HCT116 (cell line): ENCODE measurements around the gene MACIR. TPM values are rescaled to one million over a fixed set of nuclear protein-coding genes. Genes with fewer than 3 reads are reported as not detected.

Source experiments
- ATAC-seq: fragments of 200-7000 bp; cut with Tn5 transposase; 2 replicates; pipeline ENCODE4 v1.9.1; 2020; ENCODE audit warnings: mild to moderate bottlenecking, moderate library complexity
- BruUV-seq: library from RNA; stranded (reverse); fragments of 400-500 nt; replicated peaks from 2 replicates; lab custom pipeline; 2021; lab: Mats Ljungman, UMichigan
- CTCF ChIA-PET: fragments of 300-600 bp; sonication (Branson Sonifier 250); formaldehyde crosslinking; loops from one replicate; lab custom pipeline; 2021; ENCODE audit warnings: antibody characterized with exemption; lab: Charles Lee
- POLR2A ChIA-PET: fragments of 300-600, 350-600 bp; sonication (Branson Sonifier 250); formaldehyde crosslinking; loops from one replicate; lab custom pipeline; 2021; ENCODE audit warnings: antibody characterized with exemption; lab: Charles Lee
- RAD21 ChIA-PET, 2 experiments: fragments of 300-600 bp; sonication (Branson Sonifier 250); formaldehyde crosslinking; loops; one replicate each; lab custom pipeline; 2023; ENCODE audit warnings: low total read pairs in 2 of 2; ENCODE audit not compliant: uncharacterized antibody in 2 of 2, unreplicated experiment in 2 of 2, low non-redundant PET in 1 of 2; lab: Charles Lee
- DNase-seq: peaks from one replicate; pipeline ENCODE4 v3.0.0-alpha.2; 2010; ENCODE audit warnings: low read depth, low spot score
- H2AFZ ChIP-seq: fragments of 200-600 bp; shearing (Covaris generic), sonication (generic); 2 replicates; pipeline ENCODE4 v1.6.1; 2017; ENCODE audit warnings: low read depth, mixed run types, mixed read lengths, antibody characterized with exemption, low read length; ENCODE audit not compliant: poor library complexity, severe bottlenecking
- H3K27ac ChIP-seq: 2 replicates; pipeline ENCODE4 v1.5.1; 2012; ENCODE audit warnings: low read depth, low read length
- H3K27me3 ChIP-seq: fragments of 200-600 bp; sonication (generic); 2 replicates; pipeline ENCODE4 v1.6.1; 2016; ENCODE audit warnings: mixed run types, low read length, mixed read lengths; ENCODE audit not compliant: insufficient read depth
- H3K36me3 ChIP-seq, 2 experiments: fragments of 200-500 bp in 1 of 2; fragments of 200-600 bp in 1 of 2; sonication (Bioruptor generic) in 1 of 2; sonication (generic) in 1 of 2; 2 replicates each; pipeline versions ENCODE4 v1.5.1 to v1.6.1; 2014 to 2016; ENCODE audit warnings: low read length in 2 of 2, inconsistent platforms in 1 of 2, mixed read lengths in 1 of 2, mixed run types in 1 of 2; ENCODE audit not compliant: insufficient read depth in 2 of 2, control insufficient read depth in 1 of 2
- H3K4me1 ChIP-seq, 2 experiments: fragments of 200-600 bp in 1 of 2; sonication (generic) in 1 of 2; 2 replicates each; pipeline versions ENCODE4 v1.5.1 to v1.6.1; 2012 to 2017; ENCODE audit warnings: low read length in 2 of 2, inconsistent platforms in 1 of 2, mild to moderate bottlenecking in 1 of 2, mixed read lengths in 1 of 2, mixed run types in 1 of 2, moderate library complexity in 1 of 2; ENCODE audit not compliant: insufficient read depth in 2 of 2, control insufficient read depth in 1 of 2
- H3K4me2 ChIP-seq: fragments of 200-600 bp; sonication (generic); 2 replicates; pipeline ENCODE4 v1.6.1; 2017; ENCODE audit warnings: mixed run types, low read length, mixed read lengths
- H3K4me3 ChIP-seq, 2 experiments: fragments of 200-600 bp in 1 of 2; sonication (generic) in 1 of 2; replicated peaks in 1 of 2; 2 replicates each; pipeline ENCODE4 v1.5.1; 2011 to 2016; ENCODE audit warnings: low read length in 2 of 2, control low read depth in 1 of 2, low read depth in 1 of 2, mild to moderate bottlenecking in 1 of 2, mixed read lengths in 1 of 2, mixed run types in 1 of 2
- H3K79me2 ChIP-seq: fragments of 200-600 bp; sonication (generic); 2 replicates; pipeline ENCODE4 v1.6.1; 2017; ENCODE audit warnings: mild to moderate bottlenecking, mixed run types, low read length, moderate library complexity, mixed read lengths; ENCODE audit not compliant: insufficient read depth
- H3K9ac ChIP-seq: fragments of 200-600 bp; sonication (generic); 2 replicates; pipeline ENCODE4 v1.6.1; 2016; ENCODE audit warnings: low read length, mixed read lengths
- H3K9me2 ChIP-seq: fragments of 200-600 bp; sonication (generic), shearing (Covaris generic); 2 replicates; pipeline ENCODE4 v1.6.1; 2017; ENCODE audit warnings: mixed run types, mild to moderate bottlenecking, moderate library complexity; ENCODE audit not compliant: insufficient read depth
- H3K9me3 ChIP-seq, 2 experiments: fragments of 200-500 bp in 1 of 2; fragments of 200-600 bp in 1 of 2; sonication (Bioruptor generic) in 1 of 2; sonication (generic) in 1 of 2; 2 replicates each; pipeline ENCODE4 v1.6.1; 2014 to 2017; ENCODE audit warnings: low read length in 2 of 2, mixed read lengths in 2 of 2, inconsistent platforms in 1 of 2, low read depth in 1 of 2, mild to moderate bottlenecking in 1 of 2, mixed run types in 1 of 2, moderate library complexity in 1 of 2; ENCODE audit not compliant: control insufficient read depth in 1 of 2, insufficient read depth in 1 of 2
- H4K20me1 ChIP-seq: fragments of 200-600 bp; sonication (generic), shearing (Covaris generic); 2 replicates; pipeline ENCODE4 v1.6.1; 2017; ENCODE audit warnings: mixed run types, mild to moderate bottlenecking, moderate library complexity; ENCODE audit not compliant: insufficient read depth
- CEBPB ChIP-seq: IDR thresholded peaks from 2 replicates; pipeline ENCODE4 v1.6.1; 2012; ENCODE audit warnings: low read depth
- ELF1 ChIP-seq: IDR thresholded peaks from 2 replicates; pipeline ENCODE4 v1.6.1; 2012; ENCODE audit warnings: low read depth, borderline replicate concordance
- EZH2 ChIP-seq: fragments of 200-600 bp; sonication (generic); IDR thresholded peaks from 2 replicates; pipeline ENCODE4 v1.6.1; 2017; ENCODE audit warnings: antibody characterized with exemption, mixed run types
- EZH2phosphoT487 ChIP-seq: fragments of 200-600 bp; IDR thresholded peaks from 2 replicates; pipeline ENCODE4 v1.6.1; 2018; ENCODE audit warnings: antibody characterized with exemption, borderline replicate concordance
- FOSL1 ChIP-seq: IDR thresholded peaks from 2 replicates; pipeline ENCODE4 v1.6.1; 2012; ENCODE audit warnings: low read depth
- JUND ChIP-seq: IDR thresholded peaks from 2 replicates; pipeline ENCODE4 v1.6.1; 2012
- RAD21 ChIP-seq: IDR thresholded peaks from 2 replicates; pipeline ENCODE4 v1.6.1; 2012; ENCODE audit warnings: low read depth, mild to moderate bottlenecking
- REST ChIP-seq: IDR thresholded peaks from 2 replicates; pipeline ENCODE4 v1.6.1; 2012; ENCODE audit warnings: low read depth
- SP1 ChIP-seq: IDR thresholded peaks from 2 replicates; pipeline ENCODE4 v1.6.1; 2012; ENCODE audit warnings: low read depth
- SRF ChIP-seq: IDR thresholded peaks from 2 replicates; pipeline ENCODE4 v1.6.1; 2012; ENCODE audit warnings: low read depth
- TCF7L2 ChIP-seq: IDR thresholded peaks from 2 replicates; pipeline ENCODE4 v1.7.0; 2011; ENCODE audit warnings: borderline replicate concordance, inconsistent platforms; ENCODE audit not compliant: insufficient read depth, insufficient read length; ENCODE audit errors: extremely low read depth
- YY1 ChIP-seq: IDR thresholded peaks from 2 replicates; pipeline ENCODE4 v1.6.1; 2011; ENCODE audit warnings: low read length, low read depth, moderate library complexity, mild to moderate bottlenecking; ENCODE audit not compliant: insufficient replicate concordance; ENCODE audit errors: extremely low read depth
- ZFX ChIP-seq: fragments of 450-650 bp; IDR thresholded peaks from 2 replicates; pipeline ENCODE4 v1.6.1; 2017
- ZNF274 ChIP-seq: fragments of 200-500 bp; sonication (Bioruptor generic); IDR thresholded peaks from 2 replicates; pipeline ENCODE4 v1.6.1; 2014; ENCODE audit warnings: mild to moderate bottlenecking, low read depth, low read length, inconsistent platforms
- intact Hi-C: fragments of 100-400 bp; cut with micrococcal nuclease; formaldehyde crosslinking; loops from 2 replicates; pipeline ENCODE4 v1.10.0; 2022
- total RNA-seq: library from RNA; stranded (reverse); gene quantifications from one replicate; pipeline ENCODE4 v1.2.1, GENCODE V29; 2021; ENCODE audit not compliant: unreplicated experiment

The MACIR gene
- total RNA-seq, 1 experiment from 2014 or later, result 10.4 TPM

GRCh38 chr5:103249068-103249467 is 9.5 kb upstream of the MACIR start:
- no peaks in the 10 kb centered on the region for H4K20me1 ChIP-seq
- H3K27me3 ChIP-seq, result no peaks in the 10 kb centered on the region
- no TSS peak for BruUV-seq
- TF ChIP-seq TCF7L2 (no peak), SP1 (no peak), FOSL1 (no peak), ELF1 (no peak), RAD21 (no peak), EZH2 (no peak), ZNF274 (no peak), ZFX (no peak), YY1 (no peak), REST (no peak), CEBPB (no peak), JUND (no peak), EZH2phosphoT487 (no peak), SRF (no peak)
- H3K4me1 ChIP-seq, result no peaks in the 10 kb centered on the region
- ChIA-PET CTCF (no interaction called here), POLR2A (no interaction called here), RAD21 (no interaction called here)
- no peak overlapping the region for H2AFZ ChIP-seq
- DNase-seq, result no peak
- no peak overlapping the region for H3K9ac ChIP-seq
- H3K9me2 ChIP-seq, result no peaks in the 10 kb centered on the region
- H3K9me3 ChIP-seq, result no peaks in the 10 kb centered on the region
- no peak overlapping the region for H3K4me3 ChIP-seq
- no peak overlapping the region for H3K4me2 ChIP-seq
- H3K36me3 ChIP-seq, result no peaks in the 10 kb centered on the region
- H3K79me2 ChIP-seq, result no peaks in the 10 kb centered on the region
- no peak overlapping the region for H3K27ac ChIP-seq
- ATAC-seq, result no peak
- intact Hi-C loops, result no loop called here
